Activated CD8-positive, alpha-beta memory T cell treated with anti-CD3 and anti-CD28 coated beads, Interleukin-2, amount 10 ng/mL, durations not matched to agents 7 days and 5 days (primary cell): ENCODE data around the gene RTN3. TPM values are rescaled to one million over a fixed set of nuclear protein-coding genes. Genes with fewer than 3 reads are reported as not detected.
"Not testable (repeated sequence)": the region's sequence is repeated elsewhere in the genome, so short reads cannot be mapped to it uniquely, and the experiment has no call there.

Experiments
- ATAC-seq: fragments of 150-1000 bp; cut with Tn5 transposase; one replicate; pipeline ENCODE4 v1.10.0; 2021; ENCODE audit warnings: moderate library complexity
- CTCF ChIA-PET: fragments of 350-600 bp; sonication (Branson Sonifier 250); formaldehyde crosslinking; loops from one replicate; lab custom pipeline; 2021; ENCODE audit warnings: antibody characterized with exemption; lab: Charles Lee
- DNase-seq: peaks from one replicate; pipeline ENCODE4 v3.0.0-alpha.2; 2020
- H3K27ac Mint-ChIP-seq: one replicate; pipeline ENCODE4 v1.8.0; 2021; ENCODE audit warnings: mild to moderate bottlenecking, mixed read lengths
- H3K27me3 Mint-ChIP-seq: one replicate; pipeline ENCODE4 v1.8.0; 2021; ENCODE audit warnings: mixed read lengths
- H3K36me3 Mint-ChIP-seq: one replicate; pipeline ENCODE4 v1.8.0; 2021; ENCODE audit warnings: mild to moderate bottlenecking, mixed read lengths
- H3K4me1 Mint-ChIP-seq: one replicate; pipeline ENCODE4 v1.8.0; 2021; ENCODE audit warnings: mixed read lengths
- H3K4me3 Mint-ChIP-seq: one replicate; pipeline ENCODE4 v1.8.0; 2021; ENCODE audit warnings: mild to moderate bottlenecking, moderate library complexity, mixed read lengths
- H3K9me3 Mint-ChIP-seq: one replicate; pipeline ENCODE4 v1.8.0; 2022; ENCODE audit warnings: low read depth, mixed read lengths
- total RNA-seq, 2 experiments: library from RNA; stranded (reverse); gene quantifications; one replicate each; pipeline ENCODE4 v1.2.3, GENCODE V29; 2021

RTN3 gene
- total RNA-seq, 2 experiments from 2014 or later, result 55.8 to 64.1 TPM

DNA sequence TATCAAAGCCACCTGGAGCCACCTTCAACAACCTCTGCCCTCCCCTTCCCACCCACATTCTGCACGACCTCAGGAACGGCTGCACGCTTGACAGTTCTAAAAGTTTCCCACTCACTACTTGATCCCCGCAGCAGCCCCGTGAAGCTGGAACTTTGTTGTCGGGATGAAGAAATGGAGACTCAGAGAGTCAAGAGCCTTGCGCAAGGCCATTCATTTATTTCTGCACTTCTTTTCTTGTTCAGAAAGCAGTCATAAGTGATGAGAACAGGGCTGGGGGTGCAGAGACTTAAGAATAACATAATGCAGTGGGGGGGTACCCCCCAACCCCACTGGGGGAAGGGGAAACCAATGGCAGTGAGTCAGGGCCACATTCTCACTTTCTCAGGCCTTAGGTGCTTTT, 89.5 kb downstream of the RTN3 start:
- H3K27me3 Mint-ChIP-seq, result peaks cover 40% of the 10 kb centered on the region
- ATAC-seq, result no peak

DNA sequence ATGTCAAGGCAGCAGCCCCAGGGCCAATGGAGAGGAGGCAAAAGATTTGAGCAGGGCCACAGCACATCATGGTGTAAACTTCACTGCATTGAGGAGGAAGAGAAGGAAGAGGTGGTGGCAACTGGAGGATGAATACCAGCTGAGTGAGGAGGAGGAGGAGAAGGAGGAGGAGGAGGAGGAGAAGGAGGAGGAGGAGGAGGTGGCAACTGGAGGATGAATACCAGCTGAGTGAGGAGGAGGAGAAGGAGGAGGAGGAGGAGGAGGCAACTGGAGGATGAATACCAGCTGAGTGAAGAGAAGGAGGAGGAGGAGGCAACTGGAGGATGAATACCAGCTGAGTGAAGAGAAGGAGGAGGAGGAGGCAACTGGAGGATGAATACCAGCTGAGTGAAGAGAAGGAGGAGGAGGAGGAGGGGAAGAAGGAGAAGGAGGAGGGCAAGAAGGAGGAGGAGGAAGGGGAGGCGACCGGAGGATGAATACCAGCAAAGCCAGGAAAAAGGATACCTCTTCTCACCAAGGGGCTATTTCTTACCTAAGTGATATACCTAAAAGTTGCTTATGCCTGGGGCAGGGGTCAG, 90.5 kb downstream of the RTN3 start:
- Mint-ChIP-seq H3K27me3 (peaks cover 44% of the 10 kb centered on the region), H3K4me1 (peaks cover 15% of the 10 kb centered on the region)
- not testable (repeated sequence) for H3K9me3 Mint-ChIP-seq, H3K36me3 Mint-ChIP-seq, DNase-seq, ATAC-seq, H3K4me3 Mint-ChIP-seq, H3K27ac Mint-ChIP-seq
- CTCF ChIA-PET, result interaction anchor here (0.5 kb wide), 1 partner anchor 517 kb away, joined by 4 read pairs; no protein-coding TSS in a partner anchor

More for the DNA sequence above, 89.5 kb downstream of the RTN3 start:
- Mint-ChIP-seq H3K27ac (no peak overlapping the region), H3K9me3 (no peaks in the 10 kb centered on the region), H3K4me3 (no peak overlapping the region), H3K4me1 (peaks cover 15% of the 10 kb centered on the region), H3K36me3 (no peaks in the 10 kb centered on the region)
- DNase-seq, result no peak
- CTCF ChIA-PET, result no interaction called here

- peaks cover 1% of the 10 kb centered on the region for H3K4me1 Mint-ChIP-seq
These were observed 93.9 kb downstream of the RTN3 start for GRCh38 chr11:63775191-63775590.

DNA sequence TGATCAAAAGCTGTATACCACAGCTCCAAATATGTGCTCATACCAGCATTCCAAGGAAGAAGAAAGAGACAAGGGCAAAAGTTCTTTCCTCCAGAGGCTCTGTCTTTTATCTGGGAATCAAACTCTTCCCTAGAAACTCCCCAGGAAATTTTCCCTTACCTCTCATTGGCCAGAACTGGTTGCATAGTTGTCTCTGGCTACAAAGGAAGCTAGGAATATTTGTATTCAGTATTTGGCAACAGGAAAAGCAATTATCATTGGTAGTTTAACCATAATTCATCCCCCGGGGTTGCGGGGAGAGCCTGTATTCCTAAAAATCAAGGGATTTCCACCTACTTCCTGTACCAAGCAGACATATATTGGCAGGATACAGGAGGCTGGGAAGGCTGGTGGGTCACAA, 97.7 kb downstream of the RTN3 start:
- no peaks in the 10 kb centered on the region for H3K9me3 Mint-ChIP-seq
- H3K27ac Mint-ChIP-seq, result no peak overlapping the region
- CTCF ChIA-PET, result interaction anchor here (1.0 to 1.9 kb wide), 3 partner anchors 11 to 300 kb away, joined by 3 to 13 read pairs (median 5); partner anchors contain the start of gene ZFTA
- no peaks in the 10 kb centered on the region for H3K36me3 Mint-ChIP-seq
- DNase-seq (no peak), ATAC-seq (no peak)
- H3K27me3 Mint-ChIP-seq, result peaks cover 20% of the 10 kb centered on the region
- no peak overlapping the region for H3K4me3 Mint-ChIP-seq
- no peaks in the 10 kb centered on the region for H3K4me1 Mint-ChIP-seq

More at GRCh38 chr11:63775191-63775590, 93.9 kb downstream of the RTN3 start:
- H3K9me3 Mint-ChIP-seq, result no peaks in the 10 kb centered on the region
- no peak overlapping the region for H3K27ac Mint-ChIP-seq
- DNase-seq, result no peak
- H3K4me3 Mint-ChIP-seq, result no peak overlapping the region
- no peaks in the 10 kb centered on the region for H3K36me3 Mint-ChIP-seq
- no peak for ATAC-seq
- peaks cover 48% of the 10 kb centered on the region for H3K27me3 Mint-ChIP-seq
- CTCF ChIA-PET, result no interaction called here

- H3K36me3 Mint-ChIP-seq, result no peaks in the 10 kb centered on the region
- CTCF ChIA-PET, result no interaction called here
- no peak overlapping the region for H3K27ac Mint-ChIP-seq
- DNase-seq (no peak), ATAC-seq (no peak)
- H3K4me3 Mint-ChIP-seq, result no peak overlapping the region
- peaks cover 21% of the 10 kb centered on the region for H3K27me3 Mint-ChIP-seq
- H3K9me3 Mint-ChIP-seq, result no peaks in the 10 kb centered on the region
- peaks cover 7% of the 10 kb centered on the region for H3K4me1 Mint-ChIP-seq
These were observed 101.4 kb downstream of the RTN3 start for GRCh38 chr11:63782749-63783148.

DNA sequence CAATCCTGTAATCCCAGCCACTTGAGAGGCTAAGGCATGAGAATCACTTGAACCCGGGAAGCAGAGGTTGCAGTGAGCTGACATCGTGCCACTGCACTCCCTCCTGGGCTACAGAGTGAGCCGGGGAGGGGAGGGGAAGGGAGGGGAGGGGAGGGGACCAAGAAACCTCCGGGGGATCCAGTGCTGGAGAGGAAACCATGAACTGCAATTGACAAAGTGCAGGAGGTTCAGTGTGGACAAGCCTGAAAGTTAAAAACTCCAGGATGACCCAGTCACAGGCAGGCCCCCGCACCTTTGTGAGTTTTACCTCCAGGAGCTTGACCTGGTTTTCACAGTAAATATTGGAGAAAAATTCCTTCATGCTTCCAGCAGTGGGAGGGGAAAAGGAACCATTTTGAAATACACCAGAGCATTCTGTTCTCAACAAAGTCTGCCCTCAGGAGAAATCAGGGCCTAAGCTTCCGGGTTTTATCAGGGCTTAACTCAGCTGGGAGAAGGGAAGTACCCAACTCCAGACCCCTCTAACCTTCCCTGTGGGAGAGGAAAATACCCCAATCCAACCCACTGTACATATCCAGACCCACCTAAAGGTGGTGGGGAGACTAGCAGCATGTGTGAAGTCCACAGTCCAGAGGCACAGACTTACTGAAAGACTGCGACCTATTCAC, 102.8 kb downstream of the RTN3 start:
- H3K9me3 Mint-ChIP-seq, result no peaks in the 10 kb centered on the region
- H3K36me3 Mint-ChIP-seq, result no peaks in the 10 kb centered on the region
- H3K4me1 Mint-ChIP-seq, result peaks cover 7% of the 10 kb centered on the region
- H3K27me3 Mint-ChIP-seq, result peaks cover 16% of the 10 kb centered on the region
- H3K27ac Mint-ChIP-seq, result no peak overlapping the region
- ATAC-seq (no peak), DNase-seq (no peak)
- CTCF ChIA-PET, result no interaction called here
- H3K4me3 Mint-ChIP-seq, result no peak overlapping the region

DNA sequence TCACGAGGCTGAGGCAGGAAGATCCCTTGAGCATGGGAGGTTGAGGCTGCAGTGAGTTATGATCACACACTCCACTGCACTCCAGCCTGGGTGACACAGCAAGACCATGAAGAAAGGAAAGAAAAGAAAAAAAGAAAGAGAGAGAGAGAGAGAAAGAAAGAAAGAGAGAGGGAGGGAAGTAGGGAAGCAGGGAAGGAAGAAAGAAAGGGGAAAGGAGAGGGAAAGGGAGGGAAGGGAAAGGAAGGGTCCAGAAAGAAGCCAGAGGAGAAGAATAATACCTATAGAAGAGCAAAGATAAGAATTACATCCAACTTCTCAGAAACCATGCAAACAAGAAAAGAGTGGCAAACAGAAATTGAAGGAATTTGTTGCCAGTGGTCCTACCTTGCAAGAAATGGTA, 104.5 kb downstream of the RTN3 start:
- DNase-seq (no peak), ATAC-seq (no peak)
- H3K9me3 Mint-ChIP-seq, result no peaks in the 10 kb centered on the region
- H3K27me3 Mint-ChIP-seq, result peaks cover 16% of the 10 kb centered on the region
- H3K27ac Mint-ChIP-seq, result no peak overlapping the region
- CTCF ChIA-PET, result interaction anchor here (0.7 to 1.3 kb wide), 2 partner anchors 16 to 48 kb away, joined by 3 to 4 read pairs; no protein-coding TSS in a partner anchor
- H3K36me3 Mint-ChIP-seq, result no peaks in the 10 kb centered on the region
- no peak overlapping the region for H3K4me3 Mint-ChIP-seq
- H3K4me1 Mint-ChIP-seq, result peaks cover 7% of the 10 kb centered on the region

DNA sequence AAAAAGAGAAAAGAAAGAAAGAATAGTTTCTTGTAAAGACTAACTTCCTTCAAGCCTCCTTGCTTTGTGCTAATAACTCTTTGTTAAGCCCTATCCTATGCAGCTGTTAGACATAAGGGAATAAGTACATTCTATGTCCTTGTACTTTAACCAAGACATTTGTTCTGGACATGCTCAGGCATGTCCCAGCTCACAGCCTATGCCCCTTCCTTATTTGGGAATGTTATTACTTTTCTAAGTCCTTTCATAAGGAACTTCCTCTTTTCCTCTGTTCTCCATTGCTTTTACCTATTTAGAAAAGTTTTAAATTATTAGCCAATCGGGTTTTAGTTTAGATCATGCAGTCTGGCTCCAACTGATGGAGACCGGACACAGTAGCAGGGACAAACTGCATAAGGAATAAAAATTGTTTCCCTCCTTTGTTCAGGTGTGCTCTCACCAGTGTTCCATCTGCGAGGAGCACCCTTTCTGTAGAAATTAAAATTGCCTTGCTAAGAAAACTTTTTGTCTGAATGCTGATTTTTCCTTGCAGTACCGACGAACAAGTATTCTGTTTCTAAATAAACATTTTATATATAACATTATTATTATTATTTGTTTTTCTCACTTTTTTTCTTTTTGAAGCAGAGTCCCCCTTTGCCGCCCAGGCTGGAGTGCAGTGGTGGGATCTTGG, 110.3 kb downstream of the RTN3 start:
- H3K4me3 Mint-ChIP-seq, result no peak overlapping the region
- CTCF ChIA-PET, result no interaction called here
- H3K9me3 Mint-ChIP-seq, result peaks cover 3% of the 10 kb centered on the region
- no peaks in the 10 kb centered on the region for H3K4me1 Mint-ChIP-seq
- H3K27me3 Mint-ChIP-seq, result peaks cover 6% of the 10 kb centered on the region
- no peak overlapping the region for H3K27ac Mint-ChIP-seq
- H3K36me3 Mint-ChIP-seq, result peaks cover 8% of the 10 kb centered on the region
- ATAC-seq (no peak), DNase-seq (no peak)

GRCh38 chr11:63793161-63793560, 111.9 kb downstream of the RTN3 start:
- ATAC-seq (no peak), DNase-seq (no peak)
- Mint-ChIP-seq H3K4me1 (no peaks in the 10 kb centered on the region), H3K27ac (no peak overlapping the region), H3K36me3 (peaks cover 8% of the 10 kb centered on the region), H3K9me3 (peaks cover 3% of the 10 kb centered on the region), H3K4me3 (no peak overlapping the region), H3K27me3 (peaks cover 4% of the 10 kb centered on the region)
- CTCF ChIA-PET, result no interaction called here

GRCh38 chr11:63795066-63795465, 113.8 kb downstream of the RTN3 start:
- CTCF ChIA-PET, result no interaction called here
- peaks cover 6% of the 10 kb centered on the region for H3K27me3 Mint-ChIP-seq
- ATAC-seq, result no peak
- H3K27ac Mint-ChIP-seq, result no peak overlapping the region
- no peak for DNase-seq
- no peaks in the 10 kb centered on the region for H3K4me1 Mint-ChIP-seq
- peaks cover 8% of the 10 kb centered on the region for H3K36me3 Mint-ChIP-seq
- no peak overlapping the region for H3K4me3 Mint-ChIP-seq
- peaks cover 3% of the 10 kb centered on the region for H3K9me3 Mint-ChIP-seq

GRCh38 chr11:63800921-63801320, 119.6 kb downstream of the RTN3 start:
- Mint-ChIP-seq H3K36me3 (no peaks in the 10 kb centered on the region), H3K27me3 (peaks cover 2% of the 10 kb centered on the region), H3K27ac (no peak overlapping the region), H3K9me3 (no peaks in the 10 kb centered on the region), H3K4me1 (peaks cover 3% of the 10 kb centered on the region), H3K4me3 (no peak overlapping the region)
- CTCF ChIA-PET, result no interaction called here
- DNase-seq (no peak), ATAC-seq (no peak)

- Mint-ChIP-seq H3K4me1 (peaks cover 3% of the 10 kb centered on the region), H3K27me3 (peaks cover 2% of the 10 kb centered on the region), H3K9me3 (no peaks in the 10 kb centered on the region), H3K27ac (no peak overlapping the region), H3K36me3 (no peaks in the 10 kb centered on the region), H3K4me3 (no peak overlapping the region)
- DNase-seq, result no peak
- no peak for ATAC-seq
- CTCF ChIA-PET, result interaction anchor here (0.7 to 1.1 kb wide), 2 partner anchors 18 to 45 kb away, joined by 3 to 6 read pairs; no protein-coding TSS in a partner anchor
These were observed 121.5 kb downstream of the RTN3 start for GRCh38 chr11:63802637-63803414.

GRCh38 chr11:63804259-63804658, 123.0 kb downstream of the RTN3 start:
- CTCF ChIA-PET, result no interaction called here
- Mint-ChIP-seq H3K4me1 (peaks cover 3% of the 10 kb centered on the region), H3K27ac (no peak overlapping the region), H3K27me3 (no peaks in the 10 kb centered on the region), H3K36me3 (no peaks in the 10 kb centered on the region), H3K4me3 (no peak overlapping the region), H3K9me3 (no peaks in the 10 kb centered on the region)
- DNase-seq (no peak), ATAC-seq (no peak)
